HUES64 (cell line): Measurements from ENCODE around the gene DPP9. TPM values are rescaled to one million over a fixed set of nuclear protein-coding genes. Genes with fewer than 3 reads are reported as not detected.

Experiments
- H3K27ac ChIP-seq: 2 replicates; pipeline ENCODE4 v1.7.0; 2013; ENCODE audit warnings: low read depth, low read length, inconsistent platforms
- H3K27me3 ChIP-seq: 2 replicates; pipeline ENCODE4 v1.6.1; 2013; ENCODE audit warnings: mild to moderate bottlenecking, low read length; ENCODE audit not compliant: insufficient read depth
- H3K36me3 ChIP-seq: 2 replicates; pipeline ENCODE4 v1.6.1; 2013; ENCODE audit warnings: mild to moderate bottlenecking, low read length; ENCODE audit not compliant: insufficient read depth
- H3K4me1 ChIP-seq: 2 replicates; pipeline ENCODE4 v1.6.1; 2013; ENCODE audit warnings: mild to moderate bottlenecking, low read length, moderate library complexity; ENCODE audit not compliant: insufficient read depth
- H3K4me3 ChIP-seq: 2 replicates; pipeline ENCODE4 v1.5.1; 2013; ENCODE audit warnings: mild to moderate bottlenecking, low read length, moderate library complexity
- H3K9ac ChIP-seq: 2 replicates; pipeline ENCODE4 v1.6.1; 2013; ENCODE audit warnings: mild to moderate bottlenecking, low read depth, low read length
- H3K9me3 ChIP-seq: 2 replicates; pipeline ENCODE4 v1.6.1; 2013; ENCODE audit warnings: low read depth, low read length; ENCODE audit not compliant: insufficient read depth
- WGBS: fragments of 150-250, 120-280 bp; methylation state at CpG from one replicate; pipeline ENCODE4 v1.1.7; 2013; ENCODE audit warnings: missing lambda C conversion rate; 5-methylcytosine and 5-hydroxymethylcytosine counted together
- polyA plus RNA-seq, 2 experiments: library from polyadenylated mRNA; stranded (reverse); fragments of 50-300 nt; gene quantifications; one replicate each; pipeline ENCODE4 v1.2.3, GENCODE V29; 2013

DPP9 gene
- 19.1 TPM for polyA plus RNA-seq (2013, experiment 1 of 2)
- polyA plus RNA-seq (2013, experiment 2 of 2): 16.9 TPM

- Histone ChIP-seq H3K9ac (peak within 1 kb of the TSS; percentile 79), H3K4me3 (peak within 1 kb of the TSS; percentile 91), H3K27me3 (no peaks in the 10 kb centered on the region), H3K4me1 (0 out of 2 replicates have a peak, but pooled peaks cover 5% of the 10 kb centered on the region), H3K27ac (no peak within 1 kb of the TSS), H3K9me3 (no peaks in the 10 kb centered on the region), H3K36me3 (peaks cover 17% of the 10 kb centered on the region)
- under 1% methylated on average over 70 of the region's 79 CpGs for WGBS
Observed at GRCh38 chr19:4723595-4724514, at the start of gene DPP9. Gene DPP9, minus strand, starts transcription at chr19:4723842. Its CDS starts 3,936 bp downstream, at chr19:4719906.

GRCh38 chr19:4773047-4773640, 49.5 kb upstream of the DPP9 start:
- no peak overlapping the region for H3K4me3 ChIP-seq
- H3K36me3 ChIP-seq: no peaks in the 10 kb centered on the region
- H3K9me3 ChIP-seq: no peaks in the 10 kb centered on the region; the same call in 1 of the 2 replicates
- 70% methylated on average over 9 of the region's 9 CpGs for WGBS
- no peaks in the 10 kb centered on the region; the same call in 1 of the 2 replicates for H3K27me3 ChIP-seq
- no peak overlapping the region for H3K9ac ChIP-seq
- H3K27ac ChIP-seq: no peak overlapping the region
- H3K4me1 ChIP-seq: peaks cover 3% of the 10 kb centered on the region; the same call in 1 of the 2 replicates

- Histone ChIP-seq H3K4me1 (peaks cover 3% of the 10 kb centered on the region; the same call in 1 of the 2 replicates), H3K27me3 (no peaks in the 10 kb centered on the region; the same call in 1 of the 2 replicates)
- 45% methylated on average over 2 of the region's 2 CpGs for WGBS
Observed at GRCh38 chr19:4772566-4772965, 48.9 kb upstream of the DPP9 start.

GRCh38 chr19:4768934-4769777, 45.5 kb upstream of the DPP9 start:
- no peaks in the 10 kb centered on the region for H3K9me3 ChIP-seq
- peaks cover 3% of the 10 kb centered on the region; the same call in 1 of the 2 replicates for H3K4me1 ChIP-seq
- H3K4me3 ChIP-seq: peak overlapping the region; percentile 38
- no peak overlapping the region for H3K27ac ChIP-seq
- WGBS: 12% methylated on average over 35 of the region's 37 CpGs
- no peaks in the 10 kb centered on the region; the same call in 1 of the 2 replicates for H3K27me3 ChIP-seq
- no peaks in the 10 kb centered on the region for H3K36me3 ChIP-seq
- H3K9ac ChIP-seq: no peak overlapping the region

More at GRCh38 chr19:4772566-4772965, 48.9 kb upstream of the DPP9 start:
- Histone ChIP-seq H3K9ac (no peak overlapping the region), H3K9me3 (no peaks in the 10 kb centered on the region; the same call in 1 of the 2 replicates), H3K27ac (no peak overlapping the region), H3K4me3 (no peak overlapping the region), H3K36me3 (no peaks in the 10 kb centered on the region)

GRCh38 chr19:4764393-4764660, 40.7 kb upstream of the DPP9 start:
- Histone ChIP-seq H3K9ac (no peak overlapping the region), H3K4me3 (no peak overlapping the region), H3K27me3 (peaks cover 2% of the 10 kb centered on the region; the same call in 1 of the 2 replicates), H3K27ac (no peak overlapping the region), H3K9me3 (no peaks in the 10 kb centered on the region), H3K36me3 (no peaks in the 10 kb centered on the region), H3K4me1 (peaks cover 3% of the 10 kb centered on the region; the same call in 1 of the 2 replicates)
- WGBS: 84% methylated on average over 5 of the region's 5 CpGs

- Histone ChIP-seq H3K4me3 (no peak overlapping the region), H3K4me1 (no peaks in the 10 kb centered on the region), H3K27me3 (peaks cover 13% of the 10 kb centered on the region; the same call in 1 of the 2 replicates), H3K9ac (no peak overlapping the region), H3K27ac (no peak overlapping the region), H3K36me3 (no peaks in the 10 kb centered on the region), H3K9me3 (no peaks in the 10 kb centered on the region)
- WGBS: 91% methylated on average over 6 of the region's 6 CpGs
Observed at GRCh38 chr19:4763021-4763420, 39.4 kb upstream of the DPP9 start.

GRCh38 chr19:4760285-4760650, 36.6 kb upstream of the DPP9 start:
- no peak overlapping the region for H3K27ac ChIP-seq
- H3K4me3 ChIP-seq: peak overlapping the region; percentile 48
- 72% methylated on average over 8 of the region's 10 CpGs for WGBS

GRCh38 chr19:4759388-4760284, 36.0 kb upstream of the DPP9 start:
- no peak overlapping the region for H3K9ac ChIP-seq
- WGBS: 6% methylated on average over 49 of the region's 53 CpGs
- peak overlapping the region; percentile 48 for H3K4me3 ChIP-seq

More at GRCh38 chr19:4760285-4760650, 36.6 kb upstream of the DPP9 start:
- H3K36me3 ChIP-seq: no peaks in the 10 kb centered on the region
- H3K27me3 ChIP-seq: peaks cover 13% of the 10 kb centered on the region; the same call in 1 of the 2 replicates
- no peaks in the 10 kb centered on the region for H3K4me1 ChIP-seq
- H3K9me3 ChIP-seq: no peaks in the 10 kb centered on the region
- no peak overlapping the region for H3K9ac ChIP-seq

GRCh38 chr19:4758659-4759058, 35.0 kb upstream of the DPP9 start:
- Histone ChIP-seq H3K9ac (no peak overlapping the region), H3K9me3 (no peaks in the 10 kb centered on the region)
- 72% methylated on average over 4 of the region's 5 CpGs for WGBS

More at GRCh38 chr19:4759388-4760284, 36.0 kb upstream of the DPP9 start:
- Histone ChIP-seq H3K4me1 (no peaks in the 10 kb centered on the region), H3K9me3 (no peaks in the 10 kb centered on the region), H3K27ac (no peak overlapping the region), H3K27me3 (peaks cover 13% of the 10 kb centered on the region; the same call in 1 of the 2 replicates), H3K36me3 (no peaks in the 10 kb centered on the region)

GRCh38 chr19:4758082-4758481, 34.4 kb upstream of the DPP9 start:
- no peak overlapping the region for H3K4me3 ChIP-seq
- H3K4me1 ChIP-seq: no peaks in the 10 kb centered on the region
- no peaks in the 10 kb centered on the region for H3K36me3 ChIP-seq
- no peaks in the 10 kb centered on the region for H3K9me3 ChIP-seq
- no peak overlapping the region for H3K9ac ChIP-seq
- WGBS: 78% methylated on average over 4 of the region's 4 CpGs
- H3K27ac ChIP-seq: no peak overlapping the region
- H3K27me3 ChIP-seq: peaks cover 13% of the 10 kb centered on the region; the same call in 1 of the 2 replicates

More at GRCh38 chr19:4758659-4759058, 35.0 kb upstream of the DPP9 start:
- H3K4me3 ChIP-seq: no peak overlapping the region
- H3K27ac ChIP-seq: no peak overlapping the region
- H3K4me1 ChIP-seq: no peaks in the 10 kb centered on the region
- no peaks in the 10 kb centered on the region for H3K36me3 ChIP-seq
- peaks cover 13% of the 10 kb centered on the region; the same call in 1 of the 2 replicates for H3K27me3 ChIP-seq
